ENCODE results near the gene NEDD1. TPM values are rescaled to one million over a fixed set of nuclear protein-coding genes. Genes with fewer than 3 reads are reported as not detected.

NEDD1 gene
- total RNA-seq, 1 experiment from 2014 or later: 42.7 TPM

DNA sequence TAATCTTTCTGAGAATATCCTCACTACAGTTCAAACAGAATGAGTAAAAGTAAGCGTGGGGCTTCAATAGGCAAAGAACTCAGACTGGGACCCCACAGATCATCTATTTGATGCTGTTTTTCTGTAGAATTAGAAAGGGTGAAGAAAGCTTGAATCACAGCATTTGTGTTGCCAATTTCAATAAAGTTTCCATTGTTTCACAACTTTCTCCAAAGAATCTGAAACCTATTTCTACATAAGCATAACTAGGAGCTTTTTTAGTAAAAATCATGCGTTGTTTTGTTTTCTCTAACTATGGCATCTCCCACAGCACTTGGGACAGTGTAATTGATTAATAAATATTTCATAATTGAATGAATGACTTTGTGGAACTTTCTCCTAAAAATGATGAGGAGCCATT lies 16.7 kb upstream of the NEDD1 start:
- POLR2A ChIA-PET (ENCODE audit: low non-redundant PET): no interaction called here
- no peak for DNase-seq (ENCODE audit: low spot score)
- Histone ChIP-seq H3K9me3 (ENCODE audit: low read depth, low read length, poor library complexity, severe bottlenecking) (no peaks in the 10 kb centered on the region), H3K27ac (ENCODE audit: low read depth, low read length, poor library complexity, severe bottlenecking) (no peak overlapping the region), H3K36me3 (ENCODE audit: insufficient read depth, low read length, poor library complexity, severe bottlenecking) (no peaks in the 10 kb centered on the region), H3K27me3 (replicated peaks; ENCODE audit: insufficient read depth, low read depth, low read length, poor library complexity) (no peaks in the 10 kb centered on the region), H3K4me1 (ENCODE audit: insufficient read depth, low read length, poor library complexity, severe bottlenecking) (no peaks in the 10 kb centered on the region), H3K4me3 (ENCODE audit: low read depth, low read length, poor library complexity, severe bottlenecking) (no peak overlapping the region)
- TF ChIP-seq, protein P1, sequence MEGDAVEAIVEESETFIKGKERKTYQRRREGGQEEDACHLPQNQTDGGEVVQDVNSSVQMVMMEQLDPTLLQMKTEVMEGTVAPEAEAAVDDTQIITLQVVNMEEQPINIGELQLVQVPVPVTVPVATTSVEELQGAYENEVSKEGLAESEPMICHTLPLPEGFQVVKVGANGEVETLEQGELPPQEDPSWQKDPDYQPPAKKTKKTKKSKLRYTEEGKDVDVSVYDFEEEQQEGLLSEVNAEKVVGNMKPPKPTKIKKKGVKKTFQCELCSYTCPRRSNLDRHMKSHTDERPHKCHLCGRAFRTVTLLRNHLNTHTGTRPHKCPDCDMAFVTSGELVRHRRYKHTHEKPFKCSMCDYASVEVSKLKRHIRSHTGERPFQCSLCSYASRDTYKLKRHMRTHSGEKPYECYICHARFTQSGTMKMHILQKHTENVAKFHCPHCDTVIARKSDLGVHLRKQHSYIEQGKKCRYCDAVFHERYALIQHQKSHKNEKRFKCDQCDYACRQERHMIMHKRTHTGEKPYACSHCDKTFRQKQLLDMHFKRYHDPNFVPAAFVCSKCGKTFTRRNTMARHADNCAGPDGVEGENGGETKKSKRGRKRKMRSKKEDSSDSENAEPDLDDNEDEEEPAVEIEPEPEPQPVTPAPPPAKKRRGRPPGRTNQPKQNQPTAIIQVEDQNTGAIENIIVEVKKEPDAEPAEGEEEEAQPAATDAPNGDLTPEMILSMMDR (conservative IDR thresholded peaks at IDR 0.05; ENCODE audit: low read depth, low read length): no peak
- TF ChIP-seq EZH2 (IDR thresholded peaks at IDR 0.05; ENCODE audit: borderline replicate concordance, low read depth, low read length, poor library complexity, severe bottlenecking): no peak
- CTCF ChIA-PET: no interaction called here
- no TSS peak for BruUV-seq (replicated peaks)
- intact Hi-C loops (cut with micrococcal nuclease; ENCODE audit: unreplicated experiment): no loop called here

DNA sequence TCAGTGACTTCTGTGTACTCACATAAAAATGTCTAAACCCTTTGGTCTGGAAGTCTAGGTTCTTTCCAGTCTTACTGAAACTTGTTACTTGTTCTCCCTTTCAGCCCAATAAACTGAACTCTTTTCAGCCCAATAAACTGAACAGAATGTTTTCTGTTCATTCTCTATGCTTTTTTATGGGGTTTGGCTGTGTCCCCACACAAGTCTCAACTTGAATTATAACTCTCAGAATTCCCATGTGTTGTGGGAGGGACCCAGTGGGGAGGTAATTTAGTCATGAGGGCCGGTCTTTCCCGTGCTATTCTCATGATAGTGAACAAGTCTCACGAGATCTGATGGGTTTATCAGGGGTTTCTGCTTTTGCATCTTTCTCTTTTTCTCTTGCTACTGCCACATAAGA lies 15.0 kb upstream of the NEDD1 start:
- CTCF ChIA-PET: no interaction called here
- intact Hi-C loops (cut with micrococcal nuclease; ENCODE audit: unreplicated experiment): no loop called here
- no peaks in the 10 kb centered on the region for H3K36me3 ChIP-seq (ENCODE audit: insufficient read depth, low read length, poor library complexity, severe bottlenecking)
- H3K27ac ChIP-seq (ENCODE audit: low read depth, low read length, poor library complexity, severe bottlenecking): no peak overlapping the region
- H3K27me3 ChIP-seq (replicated peaks; ENCODE audit: insufficient read depth, low read depth, low read length, poor library complexity): no peaks in the 10 kb centered on the region
- TF ChIP-seq, protein P1 (conservative IDR thresholded peaks at IDR 0.05; ENCODE audit: low read depth, low read length): no peak
- TF ChIP-seq EZH2 (IDR thresholded peaks at IDR 0.05; ENCODE audit: borderline replicate concordance, low read depth, low read length, poor library complexity, severe bottlenecking): no peak
- POLR2A ChIA-PET (ENCODE audit: low non-redundant PET): no interaction called here
- no peak for DNase-seq (ENCODE audit: low spot score)
- H3K4me3 ChIP-seq (ENCODE audit: low read depth, low read length, poor library complexity, severe bottlenecking): no peak overlapping the region
- BruUV-seq (replicated peaks): no TSS peak
- H3K9me3 ChIP-seq (ENCODE audit: low read depth, low read length, poor library complexity, severe bottlenecking): no peaks in the 10 kb centered on the region
- no peaks in the 10 kb centered on the region for H3K4me1 ChIP-seq (ENCODE audit: insufficient read depth, low read length, poor library complexity, severe bottlenecking)

DNA sequence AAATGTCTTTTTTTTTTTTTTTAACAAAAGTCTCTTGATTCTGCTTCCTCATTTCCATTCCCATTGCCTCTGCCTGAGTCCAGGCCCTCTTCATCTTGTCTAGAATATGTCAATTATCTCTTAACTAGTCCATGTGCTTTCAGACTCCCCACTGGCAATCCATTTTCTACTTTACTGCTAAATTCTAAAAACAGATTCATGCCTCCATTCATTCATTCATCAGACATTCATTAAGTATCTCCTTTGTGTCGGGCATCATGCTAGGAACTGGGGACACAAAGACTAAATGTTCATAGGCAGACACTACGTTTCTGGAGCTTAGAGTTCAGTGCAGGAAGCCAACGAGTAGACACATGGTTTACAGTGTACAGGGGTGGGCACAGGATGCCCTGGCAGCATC lies 9.6 kb upstream of the NEDD1 start:
- BruUV-seq (replicated peaks): no TSS peak
- no peaks in the 10 kb centered on the region for H3K4me1 ChIP-seq (ENCODE audit: insufficient read depth, low read length, poor library complexity, severe bottlenecking)
- DNase-seq (ENCODE audit: low spot score): peak; percentile 5
- intact Hi-C loops (cut with micrococcal nuclease; ENCODE audit: unreplicated experiment): no loop called here
- no peak overlapping the region for H3K27ac ChIP-seq (ENCODE audit: low read depth, low read length, poor library complexity, severe bottlenecking)
- CTCF ChIA-PET: no interaction called here
- no peaks in the 10 kb centered on the region for H3K9me3 ChIP-seq (ENCODE audit: low read depth, low read length, poor library complexity, severe bottlenecking)
- TF ChIP-seq, protein P1 (conservative IDR thresholded peaks at IDR 0.05; ENCODE audit: low read depth, low read length): no peak
- TF ChIP-seq EZH2 (IDR thresholded peaks at IDR 0.05; ENCODE audit: borderline replicate concordance, low read depth, low read length, poor library complexity, severe bottlenecking): no peak
- H3K27me3 ChIP-seq (replicated peaks; ENCODE audit: insufficient read depth, low read depth, low read length, poor library complexity): peaks cover 5% of the 10 kb centered on the region
- H3K36me3 ChIP-seq (ENCODE audit: insufficient read depth, low read length, poor library complexity, severe bottlenecking): no peaks in the 10 kb centered on the region
- POLR2A ChIA-PET (ENCODE audit: low non-redundant PET): no interaction called here
- no peak overlapping the region for H3K4me3 ChIP-seq (ENCODE audit: low read depth, low read length, poor library complexity, severe bottlenecking)

Data from A673 (cell line).